Fibroblast of peridontal ligament (primary cell): ENCODE data around the gene SIDT1.

Experiments
- DNase-seq: peaks from one replicate; pipeline ENCODE4 v3.0.0-alpha.2; 2010; ENCODE audit errors: extremely low read depth

SIDT1 gene

GRCh38 chr3:113597596-113598354, 65.4 kb downstream of the SIDT1 start:
- no peak for DNase-seq

- DNase-seq: no peak
Observed at GRCh38 chr3:113600418-113601182, 68.2 kb downstream of the SIDT1 start.

- DNase-seq: no peak
Observed at GRCh38 chr3:113601240-113601639, 68.9 kb downstream of the SIDT1 start.

- DNase-seq: no peak
Observed at GRCh38 chr3:113602256-113602655, 69.9 kb downstream of the SIDT1 start.

GRCh38 chr3:113602836-113603235, 70.5 kb downstream of the SIDT1 start:
- no peak for DNase-seq

- no peak for DNase-seq
Observed at GRCh38 chr3:113606539-113607218, 74.3 kb downstream of the SIDT1 start.

GRCh38 chr3:113607219-113607596, 74.9 kb downstream of the SIDT1 start:
- DNase-seq: no peak

- DNase-seq: no peak
Observed at GRCh38 chr3:113614402-113614801, 82.0 kb downstream of the SIDT1 start.

GRCh38 chr3:113615976-113616375, 83.6 kb downstream of the SIDT1 start:
- DNase-seq: no peak

- DNase-seq: no peak
Observed at GRCh38 chr3:113617726-113618125, 85.4 kb downstream of the SIDT1 start.

GRCh38 chr3:113620091-113620490, 87.7 kb downstream of the SIDT1 start:
- DNase-seq: no peak

- DNase-seq: no peak
Observed at GRCh38 chr3:113623324-113623723, 91.0 kb downstream of the SIDT1 start.

- DNase-seq: no peak
Observed at GRCh38 chr3:113623811-113624210, 91.5 kb downstream of the SIDT1 start.

GRCh38 chr3:113625834-113626233, 93.5 kb downstream of the SIDT1 start:
- no peak for DNase-seq

GRCh38 chr3:113626503-113627371, 94.4 kb downstream of the SIDT1 start:
- peak; percentile 67 for DNase-seq

- DNase-seq: no peak
Observed at GRCh38 chr3:113628316-113628715, 96.0 kb downstream of the SIDT1 start.

- DNase-seq: no peak
Observed at GRCh38 chr3:113628788-113629187, 96.4 kb downstream of the SIDT1 start.

GRCh38 chr3:113629584-113630421, 97.4 kb downstream of the SIDT1 start:
- no peak for DNase-seq

GRCh38 chr3:113630956-113631542, 98.7 kb downstream of the SIDT1 start:
- DNase-seq: no peak

- no peak for DNase-seq
Observed at GRCh38 chr3:113631573-113631972, 99.2 kb downstream of the SIDT1 start.
